HEK293 (cell line): ENCODE measurements around the gene MTCL3.

ENCODE experiments used
- CTCF ChIP-seq: fragments of 450-650 bp; formaldehyde crosslinking; IDR thresholded peaks from 2 replicates; pipeline ENCODE4 v1.5.1; 2016; ENCODE audit warnings: missing biosample characterization, missing genetic modification characterization
- ZEB2 ChIP-seq: fragments of 450-650 bp; formaldehyde crosslinking; IDR thresholded peaks from 2 replicates; pipeline ENCODE4 v1.5.1; 2016; ENCODE audit warnings: missing biosample characterization, missing genetic modification characterization
- ZNF248 ChIP-seq: fragments of 450-650 bp; formaldehyde crosslinking; IDR thresholded peaks from 2 replicates; pipeline ENCODE4 v1.5.1; 2017; ENCODE audit warnings: missing biosample characterization, missing genetic modification characterization
- ZNF274 ChIP-seq, 2 experiments: fragments of 200-500 bp in 1 of 2; fragments of 450-650 bp in 1 of 2; sonication (Bioruptor generic) in 1 of 2; formaldehyde crosslinking in 1 of 2; IDR thresholded peaks; 2 replicates each; pipeline versions ENCODE4 v1.5.1 to v1.6.1; 2014 to 2016; ENCODE audit warnings: borderline replicate concordance in 1 of 2, inconsistent platforms in 1 of 2, low read length in 1 of 2, missing biosample characterization in 1 of 2, missing genetic modification characterization in 1 of 2
- ZNF362 ChIP-seq: fragments of 450-650 bp; formaldehyde crosslinking; IDR thresholded peaks from 2 replicates; pipeline ENCODE4 v1.5.1; 2016; ENCODE audit warnings: missing biosample characterization, missing genetic modification characterization
- ZNF626 ChIP-seq: fragments of 450-650 bp; sonication (Bioruptor Pico); formaldehyde crosslinking; IDR thresholded peaks from 2 replicates; pipeline ENCODE4 v1.5.1; 2018; ENCODE audit warnings: missing biosample characterization, missing genetic modification characterization, inconsistent platforms
- TF ChIP-seq, protein P1 (sequence below): fragments of 450-650 bp; formaldehyde crosslinking; IDR thresholded peaks from 2 replicates; pipeline ENCODE4 v1.5.1; 2016; ENCODE audit warnings: missing biosample characterization, missing genetic modification characterization
- TF ChIP-seq, protein P2 (sequence below): sonication (generic); formaldehyde crosslinking; IDR thresholded peaks from 2 replicates; pipeline ENCODE4 v1.8.1; 2022; ENCODE audit warnings: mild to moderate bottlenecking, moderate library complexity, missing genetic modification reagents
- TF ChIP-seq, protein P3 (sequence below): fragments of 450-650 bp; formaldehyde crosslinking; IDR thresholded peaks from 2 replicates; pipeline ENCODE4 v1.5.1; 2016; ENCODE audit warnings: missing biosample characterization, missing genetic modification characterization
- TF ChIP-seq, protein P4 (sequence below): fragments of 450-650 bp; formaldehyde crosslinking; IDR thresholded peaks from 2 replicates; pipeline ENCODE4 v1.5.1; 2016; ENCODE audit warnings: missing biosample characterization, missing genetic modification characterization

DNA sequence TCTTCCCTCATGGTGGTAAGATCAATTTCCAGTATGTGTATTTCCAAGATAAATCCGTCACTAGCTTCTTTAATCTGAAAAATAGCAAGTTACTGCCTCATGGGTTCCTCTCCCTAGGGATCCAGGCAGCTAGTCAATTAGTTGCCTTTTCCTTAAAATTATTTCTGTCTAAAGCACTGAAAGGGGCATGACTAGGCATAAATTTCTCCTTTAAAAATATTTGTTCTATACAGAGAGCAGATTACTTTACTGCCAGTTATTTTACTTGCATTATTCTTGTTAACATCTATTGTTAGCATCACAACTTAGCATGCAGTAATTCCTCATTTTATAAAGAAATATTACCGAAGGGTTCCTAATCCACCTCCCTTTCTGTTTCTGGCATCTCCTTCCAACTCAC lies 1.4 kb downstream of the MTCL3 start:
- TF ChIP-seq CTCF (tag by site-specific recombination) (no peak), ZNF362 (tag by site-specific recombination) (no peak), ZNF248 (tag by site-specific recombination) (no peak), ZNF274 (IDR thresholded peaks at IDR 0.05; ENCODE audit: low read length) (no peak), ZNF274 (tag by site-specific recombination; IDR thresholded peaks at IDR 0.05; ENCODE audit: borderline replicate concordance) (no peak), ZNF626 (no peak), ZEB2 (no peak)
- TF ChIP-seq, protein P1, sequence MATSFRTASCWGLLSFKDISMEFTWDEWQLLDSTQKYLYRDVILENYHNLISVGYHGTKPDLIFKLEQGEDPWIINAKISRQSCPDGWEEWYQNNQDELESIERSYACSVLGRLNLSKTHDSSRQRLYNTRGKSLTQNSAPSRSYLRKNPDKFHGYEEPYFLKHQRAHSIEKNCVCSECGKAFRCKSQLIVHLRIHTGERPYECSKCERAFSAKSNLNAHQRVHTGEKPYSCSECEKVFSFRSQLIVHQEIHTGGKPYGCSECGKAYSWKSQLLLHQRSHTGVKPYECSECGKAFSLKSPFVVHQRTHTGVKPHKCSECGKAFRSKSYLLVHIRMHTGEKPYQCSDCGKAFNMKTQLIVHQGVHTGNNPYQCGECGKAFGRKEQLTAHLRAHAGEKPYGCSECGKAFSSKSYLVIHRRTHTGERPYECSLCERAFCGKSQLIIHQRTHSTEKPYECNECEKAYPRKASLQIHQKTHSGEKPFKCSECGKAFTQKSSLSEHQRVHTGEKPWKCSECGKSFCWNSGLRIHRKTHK = no peak
- TF ChIP-seq, protein P2, sequence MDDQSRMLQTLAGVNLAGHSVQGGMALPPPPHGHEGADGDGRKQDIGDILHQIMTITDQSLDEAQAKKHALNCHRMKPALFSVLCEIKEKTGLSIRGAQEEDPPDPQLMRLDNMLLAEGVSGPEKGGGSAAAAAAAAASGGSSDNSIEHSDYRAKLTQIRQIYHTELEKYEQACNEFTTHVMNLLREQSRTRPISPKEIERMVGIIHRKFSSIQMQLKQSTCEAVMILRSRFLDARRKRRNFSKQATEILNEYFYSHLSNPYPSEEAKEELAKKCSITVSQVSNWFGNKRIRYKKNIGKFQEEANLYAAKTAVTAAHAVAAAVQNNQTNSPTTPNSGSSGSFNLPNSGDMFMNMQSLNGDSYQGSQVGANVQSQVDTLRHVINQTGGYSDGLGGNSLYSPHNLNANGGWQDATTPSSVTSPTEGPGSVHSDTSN (CRISPR knock-in tag) = no peak
- TF ChIP-seq, protein P3, sequence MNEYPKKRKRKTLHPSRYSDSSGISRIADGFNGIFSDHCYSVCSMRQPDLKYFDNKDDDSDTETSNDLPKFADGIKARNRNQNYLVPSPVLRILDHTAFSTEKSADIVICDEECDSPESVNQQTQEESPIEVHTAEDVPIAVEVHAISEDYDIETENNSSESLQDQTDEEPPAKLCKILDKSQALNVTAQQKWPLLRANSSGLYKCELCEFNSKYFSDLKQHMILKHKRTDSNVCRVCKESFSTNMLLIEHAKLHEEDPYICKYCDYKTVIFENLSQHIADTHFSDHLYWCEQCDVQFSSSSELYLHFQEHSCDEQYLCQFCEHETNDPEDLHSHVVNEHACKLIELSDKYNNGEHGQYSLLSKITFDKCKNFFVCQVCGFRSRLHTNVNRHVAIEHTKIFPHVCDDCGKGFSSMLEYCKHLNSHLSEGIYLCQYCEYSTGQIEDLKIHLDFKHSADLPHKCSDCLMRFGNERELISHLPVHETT (tag by site-specific recombination) = no peak
- TF ChIP-seq, protein P4, sequence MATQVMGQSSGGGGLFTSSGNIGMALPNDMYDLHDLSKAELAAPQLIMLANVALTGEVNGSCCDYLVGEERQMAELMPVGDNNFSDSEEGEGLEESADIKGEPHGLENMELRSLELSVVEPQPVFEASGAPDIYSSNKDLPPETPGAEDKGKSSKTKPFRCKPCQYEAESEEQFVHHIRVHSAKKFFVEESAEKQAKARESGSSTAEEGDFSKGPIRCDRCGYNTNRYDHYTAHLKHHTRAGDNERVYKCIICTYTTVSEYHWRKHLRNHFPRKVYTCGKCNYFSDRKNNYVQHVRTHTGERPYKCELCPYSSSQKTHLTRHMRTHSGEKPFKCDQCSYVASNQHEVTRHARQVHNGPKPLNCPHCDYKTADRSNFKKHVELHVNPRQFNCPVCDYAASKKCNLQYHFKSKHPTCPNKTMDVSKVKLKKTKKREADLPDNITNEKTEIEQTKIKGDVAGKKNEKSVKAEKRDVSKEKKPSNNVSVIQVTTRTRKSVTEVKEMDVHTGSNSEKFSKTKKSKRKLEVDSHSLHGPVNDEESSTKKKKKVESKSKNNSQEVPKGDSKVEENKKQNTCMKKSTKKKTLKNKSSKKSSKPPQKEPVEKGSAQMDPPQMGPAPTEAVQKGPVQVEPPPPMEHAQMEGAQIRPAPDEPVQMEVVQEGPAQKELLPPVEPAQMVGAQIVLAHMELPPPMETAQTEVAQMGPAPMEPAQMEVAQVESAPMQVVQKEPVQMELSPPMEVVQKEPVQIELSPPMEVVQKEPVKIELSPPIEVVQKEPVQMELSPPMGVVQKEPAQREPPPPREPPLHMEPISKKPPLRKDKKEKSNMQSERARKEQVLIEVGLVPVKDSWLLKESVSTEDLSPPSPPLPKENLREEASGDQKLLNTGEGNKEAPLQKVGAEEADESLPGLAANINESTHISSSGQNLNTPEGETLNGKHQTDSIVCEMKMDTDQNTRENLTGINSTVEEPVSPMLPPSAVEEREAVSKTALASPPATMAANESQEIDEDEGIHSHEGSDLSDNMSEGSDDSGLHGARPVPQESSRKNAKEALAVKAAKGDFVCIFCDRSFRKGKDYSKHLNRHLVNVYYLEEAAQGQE (tag by site-specific recombination) = no peak
